ENCODE results near the gene CPLANE2.

DNA sequence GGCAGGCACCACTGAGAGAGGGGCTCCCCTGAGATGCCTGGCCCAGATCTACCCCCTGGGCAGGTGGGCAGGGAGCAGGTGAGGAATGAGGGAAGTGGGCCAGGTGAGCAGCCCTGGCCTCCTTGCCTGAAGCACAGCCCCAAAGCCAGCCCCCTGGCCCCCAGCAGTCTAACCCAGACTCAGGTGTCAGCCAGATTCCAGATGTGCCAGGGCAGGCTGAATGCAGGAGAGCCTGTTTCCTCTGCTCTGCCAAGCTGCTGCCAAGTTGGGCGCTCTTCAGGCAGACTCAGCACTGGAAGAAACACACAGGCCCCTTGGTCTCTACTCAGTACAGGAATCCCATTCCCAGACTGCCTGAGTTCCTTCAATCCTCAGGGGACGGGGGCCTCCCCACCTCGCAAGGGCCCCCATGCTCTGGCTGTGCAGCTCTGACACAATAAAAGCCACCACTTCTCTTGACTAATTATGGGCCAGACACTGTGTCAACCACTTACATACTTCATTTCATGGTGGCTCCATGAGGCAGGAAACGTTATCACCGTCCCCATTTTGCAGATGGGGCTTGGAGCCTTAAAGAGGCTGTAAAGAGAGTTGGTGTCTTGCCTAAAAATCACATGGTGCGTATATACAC is 45.0 kb downstream of the CPLANE2 start:
- TF ChIP-seq, protein P1, sequence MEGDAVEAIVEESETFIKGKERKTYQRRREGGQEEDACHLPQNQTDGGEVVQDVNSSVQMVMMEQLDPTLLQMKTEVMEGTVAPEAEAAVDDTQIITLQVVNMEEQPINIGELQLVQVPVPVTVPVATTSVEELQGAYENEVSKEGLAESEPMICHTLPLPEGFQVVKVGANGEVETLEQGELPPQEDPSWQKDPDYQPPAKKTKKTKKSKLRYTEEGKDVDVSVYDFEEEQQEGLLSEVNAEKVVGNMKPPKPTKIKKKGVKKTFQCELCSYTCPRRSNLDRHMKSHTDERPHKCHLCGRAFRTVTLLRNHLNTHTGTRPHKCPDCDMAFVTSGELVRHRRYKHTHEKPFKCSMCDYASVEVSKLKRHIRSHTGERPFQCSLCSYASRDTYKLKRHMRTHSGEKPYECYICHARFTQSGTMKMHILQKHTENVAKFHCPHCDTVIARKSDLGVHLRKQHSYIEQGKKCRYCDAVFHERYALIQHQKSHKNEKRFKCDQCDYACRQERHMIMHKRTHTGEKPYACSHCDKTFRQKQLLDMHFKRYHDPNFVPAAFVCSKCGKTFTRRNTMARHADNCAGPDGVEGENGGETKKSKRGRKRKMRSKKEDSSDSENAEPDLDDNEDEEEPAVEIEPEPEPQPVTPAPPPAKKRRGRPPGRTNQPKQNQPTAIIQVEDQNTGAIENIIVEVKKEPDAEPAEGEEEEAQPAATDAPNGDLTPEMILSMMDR (IDR thresholded peaks at IDR 0.05) = no peak
- TF ChIP-seq POLR2A (IDR thresholded peaks at IDR 0.05) = no peak
